Caco-2 (cell line): ENCODE data around the gene MTMR12. TPM values are rescaled to one million over a fixed set of nuclear protein-coding genes. Genes with fewer than 3 reads are reported as not detected.

Experiments
- BruUV-seq: library from RNA; stranded (reverse); fragments of 400-500 nt; replicated peaks from 2 replicates; lab custom pipeline; 2021; lab: Mats Ljungman, UMichigan
- CTCF ChIA-PET: fragments of 300-600 bp; sonication (Branson Sonifier 250); formaldehyde crosslinking; loops from one replicate; lab custom pipeline; 2022; ENCODE audit warnings: antibody characterized with exemption; lab: Charles Lee
- POLR2A ChIA-PET: fragments of 300-600 bp; sonication (Branson Sonifier 250); formaldehyde crosslinking; loops from one replicate; lab custom pipeline; 2022; ENCODE audit warnings: antibody characterized with exemption; lab: Charles Lee
- DNase-seq, 2 experiments: peaks; one replicate each; pipeline versions ENCODE4 v3.0.0 to v3.0.0-alpha.2; 2020 to 2022
- H3K27me3 ChIP-seq: replicated peaks from 2 replicates; pipeline ENCODE4 v1.6.0; 2011; ENCODE audit warnings: low read length; ENCODE audit not compliant: control insufficient read depth, insufficient read depth
- H3K36me3 ChIP-seq: 2 replicates; pipeline ENCODE4 v1.5.1; 2011; ENCODE audit warnings: low read length; ENCODE audit not compliant: control insufficient read depth, insufficient read depth
- H3K4me1 ChIP-seq: fragments of 250-450 bp; sonication (Bioruptor Pico); 2 replicates; pipeline ENCODE4 v1.5.1; 2020; ENCODE audit warnings: mild to moderate bottlenecking
- H3K4me3 ChIP-seq: 2 replicates; pipeline ENCODE4 v1.5.1; 2011; ENCODE audit warnings: low read depth, mild to moderate bottlenecking, control low read depth, low read length
- H3K9me3 ChIP-seq: fragments of 250-450 bp; sonication (Bioruptor Pico); 2 replicates; pipeline ENCODE4 v1.5.1; 2020; ENCODE audit warnings: mild to moderate bottlenecking, moderate library complexity
- H3K27ac Mint-ChIP-seq: one replicate; pipeline ENCODE4 v1.8.0; 2022; ENCODE audit warnings: mixed read lengths; ENCODE audit not compliant: unreplicated experiment
- H3K27me3 Mint-ChIP-seq: one replicate; pipeline ENCODE4 v1.8.0; 2022; ENCODE audit warnings: mixed read lengths; ENCODE audit not compliant: insufficient read depth, unreplicated experiment
- H3K36me3 Mint-ChIP-seq: one replicate; pipeline ENCODE4 v1.8.0; 2022; ENCODE audit warnings: mild to moderate bottlenecking, mixed read lengths; ENCODE audit not compliant: insufficient read depth, unreplicated experiment
- H3K4me1 Mint-ChIP-seq: one replicate; pipeline ENCODE4 v1.8.0; 2022; ENCODE audit warnings: low read depth, mixed read lengths; ENCODE audit not compliant: unreplicated experiment
- H3K4me3 Mint-ChIP-seq: one replicate; pipeline ENCODE4 v1.8.0; 2022; ENCODE audit warnings: mild to moderate bottlenecking, moderate library complexity, mixed read lengths; ENCODE audit not compliant: unreplicated experiment
- H3K9me3 Mint-ChIP-seq: one replicate; pipeline ENCODE4 v1.8.0; 2022; ENCODE audit warnings: mixed read lengths; ENCODE audit not compliant: unreplicated experiment
- CTCF ChIP-seq, 2 experiments: fragments of 200-600 bp in 1 of 2; IDR thresholded peaks; 1 replicate in 1 of 2; 2 replicates in 1 of 2; pipeline versions ENCODE4 v1.5.1 to v1.8.0; 2011 to 2022; ENCODE audit warnings: antibody characterized with exemption in 1 of 2, control low read depth in 1 of 2, inconsistent platforms in 1 of 2, low read depth in 1 of 2, low read length in 1 of 2, mild to moderate bottlenecking in 1 of 2, moderate library complexity in 1 of 2; ENCODE audit not compliant: insufficient read depth in 1 of 2, severe bottlenecking in 1 of 2, unreplicated experiment in 1 of 2
- intact Hi-C: fragments of 100-400 bp; cut with micrococcal nuclease; formaldehyde crosslinking; loops from one replicate; pipeline ENCODE4 v1.10.0; 2022; ENCODE audit not compliant: unreplicated experiment
- total RNA-seq: library from RNA; stranded (reverse); gene quantifications from 2 replicates; pipeline ENCODE4 v1.2.3, GENCODE V29; 2022

Gene MTMR12
- total RNA-seq, 1 experiment from 2014 or later, result 35.1 TPM

- DNase-seq, result no peak
- TF ChIP-seq CTCF (IDR thresholded peaks at IDR 0.05; ENCODE audit: insufficient read depth in 1 of 2, low read depth in 1 of 2, low read length in 1 of 2, severe bottlenecking in 1 of 2, unreplicated experiment in 1 of 2), result no peak
- Histone ChIP-seq H3K36me3 (no peaks in the 10 kb centered on the region), H3K4me1 (no peaks in the 10 kb centered on the region), H3K9me3 (no peaks in the 10 kb centered on the region), H3K4me3 (no peak overlapping the region), H3K27me3 (no peaks in the 10 kb centered on the region)
- H3K4me1 Mint-ChIP-seq, result no peaks in the 10 kb centered on the region
- CTCF ChIA-PET, result no interaction called here
- no TSS peak for BruUV-seq
- POLR2A ChIA-PET, result no interaction called here
- no peaks in the 10 kb centered on the region for H3K27me3 Mint-ChIP-seq
- no peaks in the 10 kb centered on the region for H3K9me3 Mint-ChIP-seq
- intact Hi-C loops, result no loop called here
- peaks cover 79% of the 10 kb centered on the region for H3K36me3 Mint-ChIP-seq
- no peak overlapping the region for H3K27ac Mint-ChIP-seq
- no peak overlapping the region for H3K4me3 Mint-ChIP-seq
These were observed 42.9 kb upstream of the MTMR12 start for GRCh38 chr5:32355686-32356085.

- no peaks in the 10 kb centered on the region for H3K4me1 Mint-ChIP-seq
- H3K27ac Mint-ChIP-seq, result no peak overlapping the region
- ChIA-PET CTCF (no interaction called here), POLR2A (no interaction called here)
- H3K36me3 Mint-ChIP-seq, result peaks cover 63% of the 10 kb centered on the region
- H3K27me3 Mint-ChIP-seq, result no peaks in the 10 kb centered on the region
- DNase-seq, result no peak
- Histone ChIP-seq H3K36me3 (no peaks in the 10 kb centered on the region), H3K4me1 (no peaks in the 10 kb centered on the region), H3K27me3 (no peaks in the 10 kb centered on the region), H3K9me3 (no peaks in the 10 kb centered on the region), H3K4me3 (no peak overlapping the region)
- H3K4me3 Mint-ChIP-seq, result no peak overlapping the region
- no TSS peak for BruUV-seq
- no peak for TF ChIP-seq CTCF (IDR thresholded peaks at IDR 0.05; ENCODE audit: insufficient read depth in 1 of 2, low read depth in 1 of 2, low read length in 1 of 2, severe bottlenecking in 1 of 2, unreplicated experiment in 1 of 2)
- no peaks in the 10 kb centered on the region for H3K9me3 Mint-ChIP-seq
- intact Hi-C loops, result no loop called here
These were observed 40.7 kb upstream of the MTMR12 start for GRCh38 chr5:32353420-32353819.

GRCh38 chr5:32352685-32353084, 39.9 kb upstream of the MTMR12 start:
- intact Hi-C loops, result no loop called here
- no peaks in the 10 kb centered on the region for H3K27me3 Mint-ChIP-seq
- Histone ChIP-seq H3K4me1 (no peaks in the 10 kb centered on the region), H3K4me3 (no peak overlapping the region), H3K27me3 (no peaks in the 10 kb centered on the region), H3K9me3 (no peaks in the 10 kb centered on the region), H3K36me3 (no peaks in the 10 kb centered on the region)
- POLR2A ChIA-PET, result no interaction called here
- H3K36me3 Mint-ChIP-seq, result peaks cover 57% of the 10 kb centered on the region
- no peak for DNase-seq
- CTCF ChIA-PET, result no interaction called here
- no peak overlapping the region for H3K27ac Mint-ChIP-seq
- no TSS peak for BruUV-seq
- no peak overlapping the region for H3K4me3 Mint-ChIP-seq
- H3K4me1 Mint-ChIP-seq, result no peaks in the 10 kb centered on the region
- H3K9me3 Mint-ChIP-seq, result no peaks in the 10 kb centered on the region
- no peak for TF ChIP-seq CTCF (IDR thresholded peaks at IDR 0.05; ENCODE audit: insufficient read depth in 1 of 2, low read depth in 1 of 2, low read length in 1 of 2, severe bottlenecking in 1 of 2, unreplicated experiment in 1 of 2)
